ENCODE measurements around the gene DENND5A. TPM values are rescaled to one million over a fixed set of nuclear protein-coding genes. Genes with fewer than 3 reads are reported as not detected.

The DENND5A gene
- total and polyA plus RNA-seq, 2 donors (not counting 1 experiment from before 2014, with no cell fraction given), result 41.3 to 66.5 TPM

DNA sequence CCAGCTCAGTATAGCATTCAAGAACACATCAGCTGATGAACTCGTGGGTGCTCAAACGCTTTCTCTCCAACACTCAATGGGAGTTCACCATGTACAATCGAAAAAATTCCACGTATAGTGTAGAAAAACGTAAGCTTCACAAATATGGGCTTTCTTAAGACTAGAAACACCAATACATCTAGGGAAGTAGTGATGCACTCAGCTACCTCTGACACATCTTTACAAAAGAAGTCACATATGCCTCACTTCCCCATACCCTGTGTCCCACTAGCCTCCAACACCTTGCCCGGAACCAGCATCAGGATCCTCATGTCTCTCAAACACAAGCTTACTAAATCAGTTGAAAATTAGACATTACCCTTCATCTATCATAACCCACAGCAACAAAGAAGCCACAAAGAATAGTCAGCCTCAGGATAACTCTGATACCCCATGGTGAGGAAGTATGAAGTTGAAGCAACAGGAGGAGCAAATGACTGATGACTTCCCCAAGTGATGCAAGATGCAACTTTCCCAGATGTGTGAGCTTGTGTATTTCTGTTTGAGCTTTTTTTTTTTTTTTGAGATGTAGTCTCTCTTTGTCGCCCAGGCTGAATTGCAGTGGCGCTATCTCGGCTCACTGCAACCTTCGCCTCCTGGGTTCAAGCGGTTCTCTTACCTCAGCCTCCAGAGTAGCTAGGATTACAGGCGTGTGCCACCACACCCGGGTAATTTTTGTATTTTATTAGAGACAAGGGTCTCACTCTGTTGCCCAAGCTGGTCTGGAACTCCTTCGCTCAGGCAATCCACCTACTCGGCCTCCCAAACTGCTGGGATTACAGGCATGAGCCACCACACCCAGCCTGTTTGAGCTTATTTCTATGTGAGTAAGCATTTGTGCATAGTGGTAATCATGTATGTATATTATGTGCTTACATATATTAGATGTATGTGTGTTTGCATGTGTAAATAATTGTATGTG, 8.5 kb upstream of the DENND5A start:
- no peak for ATAC-seq (ENCODE audit: low read depth)
- ChIA-PET CTCF (no interaction called here), POLR2A (interaction anchor here (0.6 kb wide), 1 partner anchor 184 kb away, joined by 3 read pairs; no protein-coding TSS in a partner anchor)
- no peaks in the 10 kb centered on the region for H3K27me3 ChIP-seq (replicated peaks in 1 of 4; ENCODE audit: control extremely low read depth in 1 of 4, control insufficient read depth in 3 of 4, insufficient read depth in 4 of 4, low read length in 3 of 4)
- H2AFZ ChIP-seq (ENCODE audit: insufficient read depth, low read depth, low read length, poor library complexity, severe bottlenecking), result no peak overlapping the region
- H4K20me1 ChIP-seq (ENCODE audit: control insufficient read depth, insufficient read depth, low read length, poor library complexity, severe bottlenecking), result no peaks in the 10 kb centered on the region
- no peaks in the 10 kb centered on the region for H3K4me1 ChIP-seq (ENCODE audit: control insufficient read depth in 2 of 2, insufficient read depth in 2 of 2, low read length in 2 of 2)
- intact Hi-C loops (cut with micrococcal nuclease), result no loop called here
- H3K4me3 ChIP-seq (ENCODE audit: control extremely low read depth in 1 of 5, extremely low read depth in 1 of 5, insufficient read depth in 1 of 5, low read depth in 2 of 5, low read length in 4 of 5), result no peak overlapping the region
- H3K9me3 Mint-ChIP-seq (ENCODE audit: insufficient read depth), result no peaks in the 10 kb centered on the region
- H3K4me2 ChIP-seq (replicated peaks; ENCODE audit: low read depth, low read length, poor library complexity, severe bottlenecking), result no peak overlapping the region
- TF ChIP-seq EZH2 (IDR thresholded peaks at IDR 0.05; ENCODE audit: borderline replicate concordance, insufficient read depth, low read depth, low read length, poor library complexity, severe bottlenecking), result no peak
- TF ChIP-seq, protein P1, sequence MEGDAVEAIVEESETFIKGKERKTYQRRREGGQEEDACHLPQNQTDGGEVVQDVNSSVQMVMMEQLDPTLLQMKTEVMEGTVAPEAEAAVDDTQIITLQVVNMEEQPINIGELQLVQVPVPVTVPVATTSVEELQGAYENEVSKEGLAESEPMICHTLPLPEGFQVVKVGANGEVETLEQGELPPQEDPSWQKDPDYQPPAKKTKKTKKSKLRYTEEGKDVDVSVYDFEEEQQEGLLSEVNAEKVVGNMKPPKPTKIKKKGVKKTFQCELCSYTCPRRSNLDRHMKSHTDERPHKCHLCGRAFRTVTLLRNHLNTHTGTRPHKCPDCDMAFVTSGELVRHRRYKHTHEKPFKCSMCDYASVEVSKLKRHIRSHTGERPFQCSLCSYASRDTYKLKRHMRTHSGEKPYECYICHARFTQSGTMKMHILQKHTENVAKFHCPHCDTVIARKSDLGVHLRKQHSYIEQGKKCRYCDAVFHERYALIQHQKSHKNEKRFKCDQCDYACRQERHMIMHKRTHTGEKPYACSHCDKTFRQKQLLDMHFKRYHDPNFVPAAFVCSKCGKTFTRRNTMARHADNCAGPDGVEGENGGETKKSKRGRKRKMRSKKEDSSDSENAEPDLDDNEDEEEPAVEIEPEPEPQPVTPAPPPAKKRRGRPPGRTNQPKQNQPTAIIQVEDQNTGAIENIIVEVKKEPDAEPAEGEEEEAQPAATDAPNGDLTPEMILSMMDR (IDR thresholded peaks at IDR 0.05), result no peak
- H3K79me2 ChIP-seq (ENCODE audit: control insufficient read depth, insufficient read depth, low read length), result no peaks in the 10 kb centered on the region
- no peaks in the 10 kb centered on the region for H3K4me1 Mint-ChIP-seq
- 75% methylated on average over 7 of the region's 15 CpGs for WGBS (ENCODE audit: insufficient coverage)
- no peak overlapping the region for H3K27ac ChIP-seq (ENCODE audit: low read length in 2 of 2)
- H3K4me3 Mint-ChIP-seq, result no peak overlapping the region
- no peak for DNase-seq
- no peak overlapping the region for H3K9ac ChIP-seq (ENCODE audit: low read length)
- peaks cover 0 to 2% of the 10 kb centered on the region in 2 experiments for H3K36me3 ChIP-seq (replicated peaks in 1 of 2; ENCODE audit: control extremely low read depth in 1 of 2, control insufficient read depth in 1 of 2, extremely low read depth in 1 of 2, insufficient read depth in 2 of 2, low read length in 1 of 2)
- no peaks in the 10 kb centered on the region for H3K9me3 ChIP-seq (ENCODE audit: control extremely low read depth in 1 of 3, control insufficient read depth in 2 of 3, insufficient read depth in 1 of 3, low read length in 2 of 3)
- no peak overlapping the region for H3K27ac Mint-ChIP-seq
- H3K27me3 Mint-ChIP-seq, result no peaks in the 10 kb centered on the region

DNA sequence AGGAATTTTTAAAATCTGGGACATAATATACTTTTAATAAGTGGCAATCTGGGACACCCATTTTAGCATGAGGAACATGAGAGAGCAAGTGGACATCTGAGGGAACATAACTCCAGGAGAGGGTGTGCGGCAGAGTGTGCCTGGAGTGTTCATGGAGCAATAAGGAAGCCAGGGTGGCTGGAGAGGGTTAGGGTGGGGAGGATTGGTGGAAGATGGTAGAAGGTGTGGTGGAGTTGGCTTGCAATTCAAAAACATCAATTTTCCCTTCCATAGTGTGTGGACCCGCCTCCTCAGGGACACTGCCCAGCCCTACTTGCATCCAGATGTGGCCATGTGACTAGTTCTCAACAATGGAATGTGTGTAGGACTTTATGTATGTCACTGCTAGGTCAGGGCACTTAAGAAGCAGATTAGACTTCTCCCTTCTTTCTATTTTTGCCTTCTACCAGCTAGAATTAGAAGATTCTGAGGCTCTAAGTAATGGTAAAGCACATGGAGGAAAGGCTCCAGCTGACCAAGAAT, 4.4 kb upstream of the DENND5A start:
- H2AFZ ChIP-seq (ENCODE audit: insufficient read depth, low read depth, low read length, poor library complexity, severe bottlenecking), result no peak overlapping the region

More for the DNA sequence above, 4.4 kb upstream of the DENND5A start:
- no peak overlapping the region for H3K4me3 Mint-ChIP-seq
- no peaks in the 10 kb centered on the region for H3K9me3 Mint-ChIP-seq (ENCODE audit: insufficient read depth)
- TF ChIP-seq, protein P1 (IDR thresholded peaks at IDR 0.05), result no peak
- no peak for TF ChIP-seq EZH2 (IDR thresholded peaks at IDR 0.05; ENCODE audit: borderline replicate concordance, insufficient read depth, low read depth, low read length, poor library complexity, severe bottlenecking)
- Histone ChIP-seq H3K4me3 (ENCODE audit: control extremely low read depth in 1 of 5, extremely low read depth in 1 of 5, insufficient read depth in 1 of 5, low read depth in 2 of 5, low read length in 4 of 5) (no peak overlapping the region), H3K9me3 (ENCODE audit: control extremely low read depth in 1 of 3, control insufficient read depth in 2 of 3, insufficient read depth in 1 of 3, low read length in 2 of 3) (no peaks in the 10 kb centered on the region), H3K79me2 (ENCODE audit: control insufficient read depth, insufficient read depth, low read length) (peaks cover 2% of the 10 kb centered on the region), H3K4me1 (ENCODE audit: control insufficient read depth in 2 of 2, insufficient read depth in 2 of 2, low read length in 2 of 2) (peaks cover 0 to 5% of the 10 kb centered on the region in 2 donors), H3K27me3 (replicated peaks in 1 of 4; ENCODE audit: control extremely low read depth in 1 of 4, control insufficient read depth in 3 of 4, insufficient read depth in 4 of 4, low read length in 3 of 4) (no peaks in the 10 kb centered on the region), H4K20me1 (ENCODE audit: control insufficient read depth, insufficient read depth, low read length, poor library complexity, severe bottlenecking) (no peaks in the 10 kb centered on the region), H3K27ac (ENCODE audit: low read length in 2 of 2) (no peak overlapping the region), H3K9ac (ENCODE audit: low read length) (no peak overlapping the region), H3K4me2 (replicated peaks; ENCODE audit: low read depth, low read length, poor library complexity, severe bottlenecking) (no peak overlapping the region), H3K36me3 (replicated peaks in 1 of 2; ENCODE audit: control extremely low read depth in 1 of 2, control insufficient read depth in 1 of 2, extremely low read depth in 1 of 2, insufficient read depth in 2 of 2, low read length in 1 of 2) (no peaks in the 10 kb centered on the region)
- CTCF ChIA-PET, result interaction anchor here (0.8 kb wide), 1 partner anchor 10 kb away, joined by 3 read pairs; no protein-coding TSS in a partner anchor
- peaks cover 6% of the 10 kb centered on the region for H3K4me1 Mint-ChIP-seq
- intact Hi-C loops (cut with micrococcal nuclease), result no loop called here
- no peak for ATAC-seq (ENCODE audit: low read depth)
- POLR2A ChIA-PET, result no interaction called here
- WGBS (ENCODE audit: insufficient coverage), result 100% methylated on average over 1 of the region's 2 CpGs
- DNase-seq, result no peak
- H3K27me3 Mint-ChIP-seq, result no peaks in the 10 kb centered on the region
- H3K27ac Mint-ChIP-seq, result no peak overlapping the region
